GM18873 (cell line): Measurements from ENCODE around the gene IDH3G.

Experiments used
- ATAC-seq: cut with Tn5 transposase; IDR thresholded peaks from one replicate; pipeline ENCODE4 v1.9.1; 2021; ENCODE audit warnings: mild to moderate bottlenecking, moderate library complexity, moderate number of reproducible peaks; ENCODE audit not compliant: unreplicated experiment, low FRiP score

IDH3G gene

DNA sequence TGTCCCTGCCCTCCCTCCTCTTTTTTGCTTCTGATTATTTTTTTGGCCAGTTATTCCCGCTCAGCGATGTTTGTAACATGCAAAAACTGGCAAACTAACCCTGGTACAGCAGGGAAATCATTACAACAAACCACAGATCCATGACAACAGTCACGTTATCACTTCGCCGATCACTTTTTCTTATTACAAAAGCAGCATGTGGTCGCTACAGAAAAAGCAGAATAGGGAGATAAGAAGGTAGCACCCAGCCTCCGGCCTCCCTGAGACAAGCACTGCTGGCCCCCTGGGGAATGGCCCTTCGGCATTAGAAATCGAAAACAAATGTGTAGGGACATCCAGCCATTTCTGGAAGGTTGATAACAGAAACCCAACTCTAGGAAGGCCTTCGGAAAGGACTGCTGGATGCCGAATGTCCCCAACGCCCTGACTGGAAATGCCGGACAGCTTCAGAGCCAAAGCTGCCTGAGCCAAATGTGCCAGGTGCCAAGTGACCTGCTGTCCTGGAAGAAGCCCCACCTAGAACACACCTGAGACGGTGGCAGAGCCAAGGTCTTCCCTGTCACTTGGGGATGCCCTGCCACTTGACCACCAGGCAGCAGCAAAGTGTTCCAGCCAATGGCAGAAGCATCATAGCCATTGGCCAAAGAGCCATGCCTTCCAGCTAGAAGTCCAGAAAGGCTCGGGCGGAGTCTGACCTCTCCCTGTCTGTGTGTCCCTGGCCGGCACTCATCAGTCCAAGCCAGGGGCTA is 2.9 kb downstream of the IDH3G start:
- no peak for ATAC-seq

DNA sequence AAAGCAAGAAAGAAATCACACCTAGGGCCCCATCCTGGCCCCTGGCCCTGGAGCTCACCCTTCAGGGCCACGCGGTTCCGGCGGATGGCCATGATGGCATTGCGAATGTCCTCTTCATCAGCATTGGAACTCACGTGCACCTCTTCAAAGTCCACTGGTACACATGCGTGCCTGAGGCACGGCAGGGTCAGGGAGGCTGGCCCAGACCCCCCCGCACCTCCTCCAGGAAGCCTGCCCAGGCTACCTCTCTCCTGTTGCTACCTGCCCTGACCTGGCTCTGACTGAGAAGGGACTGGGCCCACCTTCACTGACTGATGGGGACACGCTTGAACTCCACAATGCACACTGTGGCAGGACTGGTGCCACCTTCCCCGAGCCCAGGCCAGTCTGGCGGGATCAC is 4.5 kb downstream of the IDH3G start:
- no peak for ATAC-seq

DNA sequence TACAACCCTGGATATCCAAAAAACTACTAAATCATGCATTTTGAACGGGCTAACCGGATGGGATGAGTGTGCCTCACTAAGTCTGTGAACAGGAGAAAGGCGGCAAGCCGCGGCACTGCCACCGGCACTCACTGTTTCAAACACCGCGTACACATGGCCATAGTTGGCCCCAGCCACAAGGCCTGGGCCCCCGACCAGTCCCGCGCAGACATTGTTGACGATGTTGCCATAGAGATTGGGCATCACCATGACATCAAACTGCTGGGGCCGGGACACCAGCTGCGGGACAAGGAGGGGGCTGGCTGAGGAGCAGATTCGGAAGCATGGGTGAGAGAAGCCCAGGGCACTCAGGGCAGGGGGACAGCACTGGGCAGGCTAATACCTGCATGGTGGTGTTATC is 7.5 kb downstream of the IDH3G start:
- ATAC-seq: no peak

DNA sequence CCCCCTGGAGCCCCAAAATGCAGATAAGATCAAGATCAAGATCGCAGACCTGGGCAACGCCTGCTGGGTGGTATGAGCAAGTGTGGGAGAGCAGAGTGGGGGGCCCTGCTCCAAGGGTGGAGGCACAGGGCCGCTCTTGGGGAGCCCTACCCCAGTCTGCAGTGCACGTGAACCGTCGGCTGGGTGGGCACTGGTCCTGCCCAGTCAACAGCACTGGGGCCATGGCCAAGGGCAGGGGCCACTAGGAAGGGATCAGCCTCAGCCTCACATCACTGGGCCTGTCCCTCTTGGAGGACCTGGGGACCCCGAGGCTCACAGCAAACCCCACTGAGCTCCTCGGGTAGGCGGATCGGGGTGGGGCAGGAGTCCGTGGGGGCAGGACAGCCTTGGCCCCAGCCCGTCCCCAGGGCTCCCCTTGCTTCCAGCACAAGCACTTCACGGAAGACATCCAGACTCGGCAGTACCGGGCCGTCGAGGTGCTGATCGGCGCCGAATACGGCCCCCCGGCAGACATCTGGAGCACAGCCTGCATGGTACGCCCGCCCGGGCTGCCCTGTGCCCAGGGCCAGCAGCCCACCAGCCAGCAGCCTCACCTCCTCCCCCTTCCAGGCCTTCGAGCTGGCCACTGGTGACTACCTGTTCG is 9.7 kb downstream of the IDH3G start:
- ATAC-seq: no peak

DNA sequence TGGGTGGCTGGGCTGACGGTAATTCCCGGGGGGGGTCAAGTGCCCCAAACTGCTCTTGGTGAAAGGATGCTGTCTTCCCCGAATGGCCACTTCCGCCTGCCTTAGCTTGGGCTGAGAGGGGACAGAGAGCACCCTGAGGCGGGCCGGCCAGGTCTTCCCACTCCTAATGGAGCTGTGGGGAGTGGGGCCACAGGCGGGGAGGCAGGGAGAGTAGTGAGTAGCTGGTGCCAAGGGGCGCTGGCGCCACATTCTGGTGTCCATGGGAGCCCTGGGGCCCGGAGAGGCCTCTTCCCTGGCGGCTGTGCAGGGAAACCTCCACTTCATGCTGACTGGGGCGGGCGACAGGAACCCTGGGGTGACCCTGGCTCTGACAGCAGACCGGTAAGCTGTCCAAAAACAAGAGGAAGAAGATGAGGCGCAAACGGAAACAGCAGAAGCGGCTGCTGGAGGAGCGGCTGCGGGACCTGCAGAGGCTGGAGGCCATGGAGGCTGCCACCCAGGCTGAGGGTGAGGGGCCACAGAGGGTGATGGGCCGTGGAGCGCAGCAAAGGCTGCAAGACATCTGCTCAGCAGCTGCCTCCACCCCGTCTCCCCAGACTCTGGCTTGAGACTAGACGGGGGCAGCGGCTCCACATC is 10.7 kb downstream of the IDH3G start:
- ATAC-seq: no peak

DNA sequence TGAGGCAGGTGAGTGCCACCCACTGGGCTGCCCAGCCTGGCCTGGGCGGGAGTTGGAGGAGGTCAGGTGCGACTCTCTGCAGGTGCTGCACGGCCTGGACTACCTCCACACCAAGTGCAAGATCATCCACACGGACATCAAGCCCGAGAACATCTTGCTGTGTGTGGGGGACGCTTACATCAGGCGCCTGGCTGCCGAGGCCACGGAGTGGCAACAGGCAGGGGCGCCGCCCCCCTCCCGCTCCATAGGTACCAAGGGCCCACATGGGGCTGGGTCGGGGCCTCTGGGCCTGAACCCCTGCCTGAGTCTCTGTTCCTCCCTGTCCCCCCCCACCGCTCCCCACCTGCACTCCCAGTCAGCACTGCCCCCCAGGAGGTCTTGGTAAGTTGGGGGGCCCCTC is 11.3 kb downstream of the IDH3G start:
- no peak for ATAC-seq

DNA sequence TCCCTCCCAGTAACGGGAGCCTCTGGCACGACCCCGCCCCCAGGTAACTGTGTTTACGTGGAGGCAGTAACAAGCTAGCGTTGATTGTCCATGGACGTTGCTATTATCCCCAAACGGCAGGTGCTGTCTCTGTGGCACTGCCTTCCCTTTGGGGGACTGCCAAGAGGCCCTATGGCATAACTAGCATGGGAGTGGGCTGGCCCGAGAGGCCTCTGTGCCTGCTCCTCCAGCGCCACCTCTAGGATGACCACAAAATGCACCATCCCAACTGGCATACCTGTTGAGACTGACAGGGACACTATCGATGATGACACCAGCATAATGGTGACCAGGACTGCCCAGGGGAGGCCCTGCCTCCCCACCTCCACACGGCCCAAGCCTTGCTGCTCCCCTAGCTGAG is 11.9 kb downstream of the IDH3G start:
- no peak for ATAC-seq

DNA sequence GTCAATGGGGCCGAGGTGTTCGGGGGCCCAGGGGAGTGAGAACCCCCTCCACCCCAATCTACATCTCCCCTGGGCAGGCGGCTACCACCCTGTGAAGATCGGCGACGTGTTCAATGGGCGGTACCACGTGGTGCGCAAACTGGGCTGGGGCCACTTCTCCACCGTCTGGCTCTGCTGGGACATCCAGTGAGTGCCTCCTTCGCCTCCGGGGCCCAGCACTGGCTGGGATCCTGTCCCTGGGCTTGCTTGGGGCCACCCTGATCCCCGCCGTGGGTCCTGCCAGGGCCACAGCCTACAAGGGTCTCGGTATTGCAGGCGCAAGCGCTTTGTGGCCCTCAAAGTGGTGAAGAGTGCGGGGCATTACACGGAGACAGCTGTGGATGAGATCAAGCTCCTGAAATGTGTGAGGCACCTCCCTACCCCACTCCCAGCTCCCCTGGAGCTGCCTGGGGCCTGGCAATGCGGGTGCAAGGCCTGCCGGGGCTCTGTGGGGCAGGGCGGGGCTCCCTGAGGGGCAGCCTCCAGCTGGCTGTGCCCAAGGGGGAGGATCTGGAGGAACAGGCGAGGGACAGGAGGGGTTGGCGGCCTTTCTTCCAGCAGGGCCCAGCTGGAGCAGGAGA is 12.6 kb downstream of the IDH3G start:
- ATAC-seq: no peak

DNA sequence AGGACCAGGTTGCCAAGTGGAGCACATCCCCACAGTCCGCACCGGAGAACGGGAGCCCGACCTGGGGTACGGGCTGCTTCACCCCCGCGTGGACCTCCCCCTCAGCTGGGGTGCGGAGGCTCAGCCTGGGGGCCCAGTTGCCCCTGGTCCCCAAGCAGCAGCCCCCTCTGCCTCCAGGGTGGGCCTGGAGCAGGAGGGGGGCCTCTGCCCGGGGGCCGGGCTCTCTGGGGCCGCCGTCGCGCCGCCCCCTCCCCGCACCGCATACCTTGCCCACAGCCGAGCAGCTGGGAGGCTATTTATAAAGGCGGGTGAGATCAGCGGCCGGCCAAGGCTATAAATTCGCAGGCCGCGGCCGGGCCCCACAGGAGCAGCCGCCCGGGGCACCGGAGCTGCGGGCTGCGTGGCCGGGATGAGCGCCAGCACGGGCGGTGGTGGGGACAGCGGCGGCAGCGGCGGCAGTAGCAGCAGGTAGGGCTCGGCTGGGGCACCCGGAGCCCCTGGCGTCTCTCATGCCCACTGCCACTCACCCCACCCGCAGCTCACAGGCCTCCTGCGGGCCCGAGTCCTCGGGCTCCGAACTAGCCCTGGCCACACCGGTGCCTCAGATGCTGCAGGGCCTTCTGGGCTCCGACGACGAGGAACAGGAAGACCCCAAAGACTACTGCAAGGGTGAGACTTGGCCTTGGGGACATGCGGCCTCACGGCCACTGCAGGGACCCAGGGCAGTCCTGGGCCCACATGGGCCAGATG is 13.3 kb downstream of the IDH3G start, which contains the start of gene SRPK3:
Gene SRPK3 (plus strand): TSS at position 364 of the 750 bp plus-strand sequence. CDS start 46 bp downstream, at position 410.
- ATAC-seq: no peak

DNA sequence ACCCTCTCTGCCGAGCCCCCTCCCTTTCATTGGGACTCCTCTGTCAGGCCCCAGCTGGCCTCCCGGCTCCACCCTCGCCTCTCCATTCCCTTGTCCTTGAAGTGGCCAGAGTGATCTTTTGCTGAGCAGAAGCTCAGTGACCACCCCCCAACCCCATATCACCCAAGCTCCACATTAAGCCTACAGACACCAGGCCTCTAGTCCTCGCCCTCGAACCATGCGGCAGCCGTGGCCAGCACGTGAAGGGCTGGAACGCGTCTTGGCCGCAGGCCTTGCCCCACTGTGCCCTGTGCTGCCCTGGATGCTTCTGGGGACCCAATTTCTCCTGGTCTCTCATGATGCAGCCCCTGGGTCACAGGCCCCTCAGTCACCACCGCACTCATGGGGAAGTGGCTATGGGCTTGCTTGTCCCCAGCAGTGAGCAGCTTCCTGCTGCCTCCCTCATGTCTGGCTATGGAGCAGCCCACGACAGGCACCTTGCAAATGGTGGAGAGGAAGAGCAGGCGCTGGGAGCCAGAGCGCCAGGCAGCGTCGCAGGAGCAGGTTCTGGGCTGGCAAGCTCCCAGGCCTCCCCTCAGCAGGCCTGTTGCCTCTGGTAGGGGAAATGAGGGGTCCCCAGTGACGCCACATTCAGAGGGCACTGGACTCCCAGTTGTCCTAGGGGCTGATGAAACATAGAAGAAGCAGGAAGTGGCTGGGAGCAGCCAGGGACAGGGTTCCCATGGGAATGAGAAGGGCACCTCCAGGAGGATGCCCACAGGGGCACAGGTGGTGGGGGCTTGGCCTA is 14.1 kb downstream of the IDH3G start:
- ATAC-seq: no peak

DNA sequence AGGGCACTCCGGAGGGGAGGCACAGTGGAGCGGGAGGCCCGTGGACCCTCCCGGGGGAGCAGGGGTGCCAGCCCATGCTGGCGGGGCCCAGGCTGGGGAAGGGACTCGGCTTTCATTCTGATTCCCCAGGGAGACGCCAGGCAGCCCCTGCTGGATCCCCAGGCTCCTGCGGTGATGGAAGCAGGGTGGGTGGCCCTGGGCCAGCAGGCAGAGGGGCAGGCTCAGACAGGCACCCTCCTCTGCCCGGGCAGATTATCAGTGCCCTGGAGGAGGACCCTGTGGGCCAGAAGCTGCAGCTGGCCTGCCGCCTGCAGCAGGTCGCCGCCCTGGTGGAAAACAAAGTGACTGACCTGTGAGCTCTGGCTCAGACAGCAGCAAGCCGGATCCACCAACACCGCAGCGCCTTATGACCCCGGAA is 15.5 kb downstream of the IDH3G start:
- ATAC-seq: no peak

DNA sequence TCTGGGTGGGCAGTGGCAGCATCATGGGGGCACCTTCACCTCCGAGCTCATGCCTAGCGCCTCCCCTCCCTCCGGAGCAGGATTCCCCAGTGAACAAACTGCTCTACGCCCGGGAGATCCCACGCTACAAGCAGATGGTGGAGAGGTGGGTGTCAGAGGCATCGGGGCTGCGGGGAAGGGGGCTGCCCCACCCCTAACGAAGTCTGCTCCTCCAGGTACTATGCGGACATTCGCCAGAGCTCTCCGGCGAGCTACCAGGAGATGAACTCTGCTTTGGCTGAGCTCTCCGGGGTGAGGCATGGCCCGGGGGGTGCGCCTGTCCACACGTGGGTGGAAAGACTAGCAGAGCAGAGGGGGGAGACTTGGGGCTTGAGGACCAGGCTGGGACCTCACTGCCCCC is 16.0 kb downstream of the IDH3G start:
- no peak for ATAC-seq

DNA sequence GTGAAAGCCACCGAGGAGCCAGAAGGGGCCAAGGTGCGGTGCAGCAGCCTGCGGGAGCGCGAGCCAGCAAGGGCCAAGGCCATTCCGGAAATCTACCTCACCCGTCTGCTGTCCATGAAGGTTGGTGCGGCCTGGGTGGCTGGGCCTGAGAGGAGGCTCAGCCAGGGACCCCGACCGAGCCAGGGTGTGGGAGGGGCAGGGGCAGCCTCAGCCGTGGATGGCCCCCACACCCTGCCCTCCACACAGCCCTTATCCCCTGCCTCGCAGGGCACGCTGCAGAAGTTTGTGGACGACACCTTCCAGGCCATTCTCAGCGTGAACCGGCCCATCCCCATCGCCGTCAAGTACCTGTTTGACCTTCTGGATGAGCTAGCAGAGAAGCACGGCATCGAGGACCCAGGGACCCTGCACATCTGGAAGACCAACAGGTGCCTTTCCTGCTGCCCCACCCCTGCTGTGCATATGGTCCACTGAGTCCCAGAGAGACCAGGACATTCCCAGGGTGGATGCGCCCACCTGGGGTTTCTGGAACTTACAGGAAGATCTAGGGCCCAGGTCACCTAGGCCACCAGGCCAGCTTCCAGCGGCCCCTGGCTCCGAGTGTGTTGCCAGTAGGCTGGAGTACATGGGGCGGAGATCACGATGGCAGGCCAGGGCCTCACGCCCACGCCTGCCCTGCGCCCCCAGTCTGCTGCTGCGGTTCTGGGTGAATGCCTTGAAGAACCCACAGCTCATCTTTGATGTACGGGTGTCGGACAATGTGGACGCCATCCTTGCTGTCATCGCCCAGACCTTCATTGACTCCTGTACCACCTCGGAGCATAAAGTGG is 16.7 kb downstream of the IDH3G start:
- no peak for ATAC-seq

DNA sequence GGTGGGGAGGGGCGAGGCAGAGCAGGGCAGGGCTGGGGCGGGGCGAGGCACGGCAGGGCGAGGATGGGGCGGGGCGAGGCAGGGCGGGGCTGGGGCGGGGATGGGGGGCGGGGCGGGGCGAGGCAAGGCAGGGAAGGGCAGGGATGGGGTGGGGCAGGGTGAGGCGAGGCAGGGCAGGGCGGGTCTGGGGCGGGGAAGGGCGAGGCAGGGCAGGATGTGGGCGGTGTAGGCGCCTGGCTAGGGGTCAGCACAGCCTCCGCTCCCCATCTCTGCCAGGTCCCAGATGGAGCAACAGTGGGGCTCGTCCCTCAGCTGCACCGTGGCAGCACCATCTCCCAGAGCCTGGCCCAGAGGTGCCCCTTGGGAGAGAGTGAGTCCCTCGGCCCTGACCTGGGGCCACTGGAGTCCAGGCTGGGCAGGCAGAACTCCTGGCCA is 17.5 kb downstream of the IDH3G start:
- no peak for ATAC-seq

DNA sequence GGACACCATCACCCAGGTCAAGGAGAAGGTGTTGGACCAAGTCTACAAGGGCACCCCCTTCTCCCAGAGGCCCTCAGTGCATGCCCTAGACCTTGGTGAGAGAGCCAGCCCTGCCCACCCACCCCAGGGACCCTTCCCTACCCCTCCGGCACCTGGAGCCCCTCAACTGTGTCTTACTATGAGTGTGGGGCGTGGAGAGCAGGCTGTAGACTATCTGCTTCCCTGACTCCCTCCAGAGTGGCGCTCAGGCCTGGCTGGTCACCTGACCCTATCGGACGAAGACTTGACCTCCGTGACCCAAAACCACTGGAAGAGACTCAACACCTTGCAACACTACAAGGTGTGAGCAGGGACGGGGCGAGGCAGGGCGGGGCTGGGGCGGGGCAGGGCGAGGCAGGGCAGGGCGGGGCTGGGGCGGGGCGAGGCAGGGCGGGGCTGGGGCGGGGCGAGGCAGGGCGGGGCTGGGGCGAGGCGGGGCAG is 18.0 kb downstream of the IDH3G start:
- no peak for ATAC-seq

DNA sequence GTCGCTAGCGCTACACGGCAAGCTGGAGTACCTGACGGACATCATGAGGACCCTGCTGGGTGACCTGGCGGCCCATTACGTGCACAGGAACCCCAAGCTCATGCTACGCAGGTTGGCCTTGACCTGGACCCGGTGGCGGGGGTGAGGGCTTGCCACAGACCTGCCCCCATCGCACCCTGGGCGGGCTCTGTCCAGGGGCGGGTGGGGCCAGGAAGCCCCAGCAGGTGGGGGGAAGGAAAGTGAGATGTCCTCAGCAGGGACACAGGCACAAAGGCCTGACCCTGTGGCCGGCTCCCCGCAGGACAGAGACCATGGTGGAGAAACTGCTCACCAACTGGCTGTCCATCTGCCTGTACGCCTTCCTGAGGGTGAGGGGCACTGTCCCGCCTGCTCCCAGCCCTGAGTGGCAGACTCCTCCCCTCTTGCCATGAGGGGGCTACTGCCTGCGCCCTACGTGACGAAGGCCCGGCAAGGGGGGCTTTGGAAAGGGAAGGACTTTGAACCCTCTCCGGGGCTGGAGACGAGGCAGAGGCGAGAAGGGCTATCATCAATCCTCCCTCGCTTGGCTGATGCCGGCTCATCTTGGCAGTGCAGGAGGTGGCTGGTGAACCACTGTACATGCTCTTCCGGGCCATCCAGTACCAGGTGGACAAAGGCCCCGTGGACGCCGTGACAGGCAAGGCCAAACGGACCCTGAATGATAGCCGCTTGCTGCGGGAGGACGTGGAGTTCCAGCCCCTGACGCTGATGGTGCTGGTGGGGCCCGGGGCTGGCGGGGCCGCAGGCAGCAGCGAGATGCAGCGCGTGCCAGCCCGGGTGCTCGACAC is 18.7 kb downstream of the IDH3G start:
- no peak for ATAC-seq

DNA sequence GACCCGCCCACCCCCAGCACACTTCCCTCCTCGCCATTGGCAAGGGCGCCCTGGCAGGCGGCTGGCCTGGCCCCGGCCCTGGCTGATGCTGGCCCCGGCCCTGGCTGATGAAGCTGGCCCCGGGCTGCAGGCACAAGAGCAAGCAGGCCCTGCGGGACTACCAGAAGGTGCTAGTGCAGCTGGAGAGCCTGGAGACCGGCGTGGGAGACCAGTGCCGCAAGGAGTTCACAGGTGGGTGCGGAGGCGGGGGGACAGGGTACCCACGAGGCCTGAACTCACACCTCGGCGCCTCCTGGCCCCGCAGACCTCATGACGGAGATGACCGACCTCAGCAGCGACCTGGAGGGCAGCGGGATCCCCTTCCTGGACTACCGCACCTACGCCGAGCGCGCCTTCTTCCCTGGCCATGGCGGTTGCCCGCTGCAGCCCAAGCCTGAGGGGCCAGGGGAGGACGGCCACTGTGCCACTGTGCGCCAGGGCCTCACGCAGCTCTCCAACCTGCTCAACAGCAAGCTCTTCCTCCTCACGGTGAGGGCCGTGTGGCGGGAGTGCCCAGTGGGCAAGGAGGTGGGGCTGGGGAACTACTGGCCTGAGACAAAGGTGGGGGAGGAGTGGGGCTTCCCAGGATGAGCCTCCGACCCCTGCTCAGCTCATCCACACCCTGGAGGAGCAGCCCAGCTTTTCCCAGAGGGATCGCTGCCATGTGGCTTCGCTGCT is 19.4 kb downstream of the IDH3G start:
- ATAC-seq: no peak
